ENCODE results near the gene EMC7.
"Not testable (repeated sequence)": the region's sequence is repeated elsewhere in the genome, so short reads cannot be mapped to it uniquely, and the experiment has no call there.

EMC7 gene

DNA sequence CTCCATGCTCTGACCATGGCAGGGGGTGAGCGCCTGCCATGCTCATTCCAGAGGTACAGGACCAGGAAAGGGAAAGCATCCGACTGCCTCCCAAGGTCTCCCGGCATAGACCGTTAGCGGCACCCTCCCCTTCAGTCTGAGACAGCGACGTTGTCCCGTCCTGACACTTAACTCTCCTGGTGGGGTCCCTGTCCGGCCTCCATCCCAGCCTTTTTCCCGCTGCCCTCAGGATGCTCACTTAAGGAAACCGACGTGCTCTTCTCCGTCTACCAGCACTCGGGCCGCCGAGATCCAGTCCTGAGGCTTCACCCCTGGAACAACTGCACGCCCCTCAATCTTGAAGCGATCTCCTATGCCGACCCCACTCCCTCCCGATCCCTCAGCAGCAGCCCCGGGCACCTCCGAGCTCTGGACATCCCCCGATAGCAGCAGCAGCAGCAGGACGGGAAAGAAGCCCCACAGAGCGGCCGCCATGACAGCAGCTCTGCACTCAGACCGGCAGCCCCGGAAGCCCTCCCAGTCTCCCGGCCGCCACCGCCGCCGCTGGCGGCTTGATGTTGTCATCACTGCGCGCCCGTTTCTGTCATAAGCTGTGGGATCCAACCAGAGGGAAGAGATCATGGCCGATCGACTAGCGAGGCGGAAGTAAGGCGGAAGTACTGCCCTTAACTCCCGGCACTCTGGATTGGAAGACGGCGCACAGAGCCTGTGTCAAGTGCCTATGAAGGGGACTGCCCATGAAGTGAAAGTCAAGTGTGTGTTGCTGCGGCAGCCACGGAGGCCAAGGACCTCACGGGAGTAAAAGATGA is at the start of gene EMC7, which contains the start of gene PGBD4:
EMC7 (minus strand) TSS at position 497 of the 809 bp plus-strand sequence; CDS start at position 474, 23 bp downstream.
PGBD4 (plus strand) TSS at position 718 of the 809 bp plus-strand sequence. CDS start 449 bp downstream, outside the sequence.
- peaks cover 6 to 28% (median 22%) of the 10 kb centered on the region in 5 donors for H3K4me1 ChIP-seq (ENCODE audit: control insufficient read depth in 5 of 5, insufficient read depth in 5 of 5, low read length in 5 of 5)
- H3K9me3 ChIP-seq (ENCODE audit: control insufficient read depth in 5 of 5, low read length in 5 of 5) = no peaks in the 10 kb centered on the region
- H3K4me3 ChIP-seq (ENCODE audit: low read depth in 1 of 5, low read length in 5 of 5) = peak within 1 kb of the TSS; percentile 94 to 100 (median 99)
- no peaks in the 10 kb centered on the region for H3K36me3 ChIP-seq (ENCODE audit: control insufficient read depth in 5 of 5, insufficient read depth in 5 of 5, low read length in 5 of 5)
- peak within 1 kb of the TSS; percentile 78 to 99 (median 99) for H3K9ac ChIP-seq (ENCODE audit: low read length in 5 of 5)
- H3K27me3 ChIP-seq (ENCODE audit: control insufficient read depth in 5 of 5, insufficient read depth in 4 of 5, low read length in 5 of 5) = no peaks in the 10 kb centered on the region
- H3K27ac ChIP-seq (ENCODE audit: low read depth, low read length) = peak within 1 kb of the TSS; percentile 89

DNA sequence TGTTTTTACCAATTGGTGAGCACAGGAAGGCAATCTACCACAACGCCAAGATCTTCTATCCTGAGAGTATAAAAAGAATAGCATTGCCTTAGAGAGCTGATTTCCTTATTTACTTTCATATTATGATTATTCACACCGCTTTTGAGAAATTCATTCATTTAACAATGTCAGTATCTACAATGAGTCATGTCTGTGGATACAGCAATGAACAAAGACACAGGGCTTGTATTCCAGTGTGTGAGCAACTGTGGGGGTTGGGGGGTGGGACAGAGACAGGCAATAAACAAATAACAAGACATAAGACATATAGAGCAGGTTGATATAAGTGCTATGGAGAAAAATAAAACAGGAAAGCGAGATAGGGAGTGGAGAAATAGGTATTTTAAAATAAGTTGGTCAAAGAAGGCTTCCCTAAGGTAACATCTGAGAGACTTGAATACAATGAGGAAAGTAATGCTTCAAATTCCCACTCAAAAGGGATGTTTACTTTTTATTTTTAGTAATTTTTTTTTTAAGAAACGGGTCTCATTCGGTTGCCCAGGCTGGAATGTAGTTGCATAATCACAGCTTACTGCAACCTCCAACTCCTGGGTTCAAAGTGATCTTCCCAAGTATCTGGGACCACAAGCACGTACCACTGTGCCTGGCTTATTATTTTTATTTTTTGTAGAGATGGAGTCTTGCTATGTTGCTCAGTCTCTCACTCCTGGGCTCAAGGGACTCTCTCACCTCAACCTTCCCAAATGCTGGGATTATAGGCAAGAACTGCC is 45.9 kb upstream of the EMC7 start:
- H3K4me1 ChIP-seq (ENCODE audit: control insufficient read depth in 5 of 5, insufficient read depth in 5 of 5, low read length in 5 of 5) = peaks cover 0 to 4% (median 0%) of the 10 kb centered on the region in 5 donors
- H3K36me3 ChIP-seq (ENCODE audit: control insufficient read depth in 5 of 5, insufficient read depth in 5 of 5, low read length in 5 of 5) = peaks cover 21 to 66% (median 43%) of the 10 kb centered on the region in 5 donors
- H3K9me3 ChIP-seq (ENCODE audit: control insufficient read depth in 5 of 5, low read length in 5 of 5) = no peaks in the 10 kb centered on the region
- H3K27ac ChIP-seq (ENCODE audit: low read depth, low read length) = no peak overlapping the region
- H3K27me3 ChIP-seq (ENCODE audit: control insufficient read depth in 5 of 5, insufficient read depth in 4 of 5, low read length in 5 of 5) = no peaks in the 10 kb centered on the region
- H3K9ac ChIP-seq (ENCODE audit: low read length in 5 of 5) = peak overlapping the region in 1 of 5 donors; percentile 22
- H3K4me3 ChIP-seq (ENCODE audit: low read depth in 1 of 5, low read length in 5 of 5) = no peak overlapping the region

GRCh38 chr15:34133511-34133910 is 31.8 kb upstream of the EMC7 start:
- Histone ChIP-seq H3K27me3 (ENCODE audit: control insufficient read depth in 5 of 5, insufficient read depth in 4 of 5, low read length in 5 of 5) (no peaks in the 10 kb centered on the region), H3K36me3 (ENCODE audit: control insufficient read depth in 5 of 5, insufficient read depth in 5 of 5, low read length in 5 of 5) (peaks cover 0 to 5% (median 3%) of the 10 kb centered on the region in 5 donors), H3K9ac (ENCODE audit: low read length in 5 of 5) (no peak overlapping the region), H3K4me3 (ENCODE audit: low read depth in 1 of 5, low read length in 5 of 5) (no peak overlapping the region), H3K27ac (ENCODE audit: low read depth, low read length) (no peak overlapping the region), H3K9me3 (ENCODE audit: control insufficient read depth in 5 of 5, low read length in 5 of 5) (no peaks in the 10 kb centered on the region), H3K4me1 (ENCODE audit: control insufficient read depth in 5 of 5, insufficient read depth in 5 of 5, low read length in 5 of 5) (no peaks in the 10 kb centered on the region)

GRCh38 chr15:34132881-34133280 is 31.2 kb upstream of the EMC7 start:
- no peak overlapping the region for H3K4me3 ChIP-seq (ENCODE audit: low read depth in 1 of 5, low read length in 5 of 5)
- no peaks in the 10 kb centered on the region for H3K9me3 ChIP-seq (ENCODE audit: control insufficient read depth in 5 of 5, low read length in 5 of 5)
- H3K27me3 ChIP-seq (ENCODE audit: control insufficient read depth in 5 of 5, insufficient read depth in 4 of 5, low read length in 5 of 5) = no peaks in the 10 kb centered on the region
- H3K4me1 ChIP-seq (ENCODE audit: control insufficient read depth in 5 of 5, insufficient read depth in 5 of 5, low read length in 5 of 5) = no peaks in the 10 kb centered on the region
- peaks cover 0 to 5% (median 0%) of the 10 kb centered on the region in 5 donors for H3K36me3 ChIP-seq (ENCODE audit: control insufficient read depth in 5 of 5, insufficient read depth in 5 of 5, low read length in 5 of 5)
- H3K9ac ChIP-seq (ENCODE audit: low read length in 5 of 5) = no peak overlapping the region
- no peak overlapping the region for H3K27ac ChIP-seq (ENCODE audit: low read depth, low read length)

DNA sequence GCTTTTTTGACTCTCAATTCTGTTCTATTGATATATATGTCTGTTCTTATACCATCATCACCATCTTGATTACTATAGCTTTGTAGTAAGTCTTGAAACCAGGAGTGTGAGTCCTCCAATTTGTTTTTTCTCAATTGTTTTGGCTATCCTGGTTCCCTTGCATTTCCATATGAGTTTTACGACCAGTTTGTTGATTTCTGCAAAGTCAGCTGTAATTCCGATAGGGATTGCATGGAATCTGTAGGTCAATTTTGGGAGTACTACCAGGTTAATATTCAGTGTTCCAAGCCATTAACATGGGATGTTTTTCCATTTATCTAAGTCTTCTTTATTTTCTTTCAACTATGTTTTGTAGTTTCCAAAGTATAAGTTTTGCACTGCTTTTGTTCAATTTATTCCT is 27.2 kb upstream of the EMC7 start:
- Histone ChIP-seq H3K4me1 (ENCODE audit: control insufficient read depth in 5 of 5, insufficient read depth in 5 of 5, low read length in 5 of 5) (no peaks in the 10 kb centered on the region), H3K4me3 (ENCODE audit: low read depth in 1 of 5, low read length in 5 of 5) (no peak overlapping the region), H3K9me3 (ENCODE audit: control insufficient read depth in 5 of 5, low read length in 5 of 5) (no peaks in the 10 kb centered on the region), H3K9ac (ENCODE audit: low read length in 5 of 5) (no peak overlapping the region), H3K27ac (ENCODE audit: low read depth, low read length) (no peak overlapping the region), H3K36me3 (ENCODE audit: control insufficient read depth in 5 of 5, insufficient read depth in 5 of 5, low read length in 5 of 5) (peaks cover 0 to 5% (median 0%) of the 10 kb centered on the region in 5 donors), H3K27me3 (ENCODE audit: control insufficient read depth in 5 of 5, insufficient read depth in 4 of 5, low read length in 5 of 5) (no peaks in the 10 kb centered on the region)

DNA sequence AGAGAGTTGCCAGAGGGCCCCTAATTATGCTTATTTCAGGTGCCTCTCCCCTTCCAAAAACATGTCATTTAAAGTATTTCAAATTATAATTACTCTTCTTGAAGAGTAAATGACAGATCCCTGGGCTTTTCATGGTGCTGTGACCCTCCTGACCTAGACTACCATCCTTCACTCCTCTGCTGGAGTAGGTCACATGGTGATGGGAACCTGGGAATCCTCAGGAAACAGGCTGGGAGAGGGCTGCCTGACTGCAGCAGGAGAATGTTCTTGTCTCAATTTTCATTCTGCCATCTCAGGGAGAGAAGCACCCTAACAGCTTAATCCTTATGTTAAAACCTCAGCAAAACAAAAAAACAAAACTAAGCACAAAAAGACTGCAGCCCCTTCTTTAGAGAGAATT is 24.9 kb upstream of the EMC7 start:
- Histone ChIP-seq H3K4me1 (ENCODE audit: control insufficient read depth in 5 of 5, insufficient read depth in 5 of 5, low read length in 5 of 5) (no peaks in the 10 kb centered on the region), H3K9ac (ENCODE audit: low read length in 5 of 5) (no peak overlapping the region), H3K9me3 (ENCODE audit: control insufficient read depth in 5 of 5, low read length in 5 of 5) (no peaks in the 10 kb centered on the region), H3K27me3 (ENCODE audit: control insufficient read depth in 5 of 5, insufficient read depth in 4 of 5, low read length in 5 of 5) (no peaks in the 10 kb centered on the region), H3K36me3 (ENCODE audit: control insufficient read depth in 5 of 5, insufficient read depth in 5 of 5, low read length in 5 of 5) (no peaks in the 10 kb centered on the region), H3K27ac (ENCODE audit: low read depth, low read length) (no peak overlapping the region), H3K4me3 (ENCODE audit: low read depth in 1 of 5, low read length in 5 of 5) (no peak overlapping the region)

DNA sequence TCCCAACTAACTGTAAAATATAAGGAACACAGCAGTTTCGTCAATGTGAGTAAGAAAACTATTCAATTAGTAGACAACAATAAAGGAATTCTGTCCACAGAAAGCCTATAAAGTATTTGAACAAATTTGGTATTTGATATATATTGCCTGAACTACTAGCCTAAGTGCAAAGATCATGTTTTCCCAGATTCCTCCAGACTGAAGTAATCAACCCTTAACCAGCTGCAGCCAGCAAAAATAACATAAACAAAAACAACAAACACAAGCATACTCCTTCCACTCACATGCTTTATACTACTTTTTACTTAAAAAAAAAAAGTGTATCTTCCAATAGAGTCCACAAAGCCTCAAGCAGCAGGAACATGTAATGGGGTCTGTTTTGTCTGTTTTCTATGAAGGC is 24.3 kb upstream of the EMC7 start:
- no peak overlapping the region for H3K4me3 ChIP-seq (ENCODE audit: low read depth in 1 of 5, low read length in 5 of 5)
- H3K27me3 ChIP-seq (ENCODE audit: control insufficient read depth in 5 of 5, insufficient read depth in 4 of 5, low read length in 5 of 5) = no peaks in the 10 kb centered on the region

GRCh38 chr15:34124651-34125050 is 23.0 kb upstream of the EMC7 start:
- Histone ChIP-seq H3K27me3 (ENCODE audit: control insufficient read depth in 5 of 5, insufficient read depth in 4 of 5, low read length in 5 of 5) (no peaks in the 10 kb centered on the region), H3K4me1 (ENCODE audit: control insufficient read depth in 5 of 5, insufficient read depth in 5 of 5, low read length in 5 of 5) (no peaks in the 10 kb centered on the region), H3K27ac (ENCODE audit: low read depth, low read length) (no peak overlapping the region), H3K4me3 (ENCODE audit: low read depth in 1 of 5, low read length in 5 of 5) (no peak overlapping the region), H3K36me3 (ENCODE audit: control insufficient read depth in 5 of 5, insufficient read depth in 5 of 5, low read length in 5 of 5) (no peaks in the 10 kb centered on the region), H3K9me3 (ENCODE audit: control insufficient read depth in 5 of 5, low read length in 5 of 5) (no peaks in the 10 kb centered on the region), H3K9ac (ENCODE audit: low read length in 5 of 5) (no peak overlapping the region)

More for the DNA sequence above, 24.3 kb upstream of the EMC7 start:
- Histone ChIP-seq H3K36me3 (ENCODE audit: control insufficient read depth in 5 of 5, insufficient read depth in 5 of 5, low read length in 5 of 5) (no peaks in the 10 kb centered on the region), H3K4me1 (ENCODE audit: control insufficient read depth in 5 of 5, insufficient read depth in 5 of 5, low read length in 5 of 5) (no peaks in the 10 kb centered on the region), H3K27ac (ENCODE audit: low read depth, low read length) (no peak overlapping the region), H3K9ac (ENCODE audit: low read length in 5 of 5) (no peak overlapping the region), H3K9me3 (ENCODE audit: control insufficient read depth in 5 of 5, low read length in 5 of 5) (no peaks in the 10 kb centered on the region)

DNA sequence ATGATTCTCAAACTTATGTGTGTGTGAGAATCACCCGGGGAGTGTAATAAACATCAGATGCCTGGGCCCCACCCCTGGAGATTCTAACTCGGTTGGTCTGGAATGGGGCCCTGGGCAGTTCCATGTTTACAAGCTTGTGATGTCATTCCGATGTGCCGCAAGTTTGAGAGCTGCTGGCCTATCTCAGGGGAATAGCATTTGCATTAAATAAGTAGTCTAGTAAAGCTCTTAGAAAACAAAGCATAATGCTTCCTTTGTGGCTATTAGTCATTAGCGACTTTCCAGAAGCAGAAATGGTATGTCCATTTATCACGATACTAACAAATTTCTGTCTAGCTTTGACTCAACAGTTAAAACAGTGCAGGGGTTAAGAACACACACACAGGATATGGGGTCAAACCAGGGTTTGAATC is 21.1 kb upstream of the EMC7 start:
- no peaks in the 10 kb centered on the region for H3K36me3 ChIP-seq (ENCODE audit: control insufficient read depth in 5 of 5, insufficient read depth in 5 of 5, low read length in 5 of 5)
- no peaks in the 10 kb centered on the region for H3K4me1 ChIP-seq (ENCODE audit: control insufficient read depth in 5 of 5, insufficient read depth in 5 of 5, low read length in 5 of 5)
- no peak overlapping the region for H3K27ac ChIP-seq (ENCODE audit: low read depth, low read length)
- no peaks in the 10 kb centered on the region for H3K9me3 ChIP-seq (ENCODE audit: control insufficient read depth in 5 of 5, low read length in 5 of 5)
- H3K27me3 ChIP-seq (ENCODE audit: control insufficient read depth in 5 of 5, insufficient read depth in 4 of 5, low read length in 5 of 5) = peaks cover 0 to 3% (median 0%) of the 10 kb centered on the region in 5 donors
- no peak overlapping the region for H3K9ac ChIP-seq (ENCODE audit: low read length in 5 of 5)
- H3K4me3 ChIP-seq (ENCODE audit: low read depth in 1 of 5, low read length in 5 of 5) = no peak overlapping the region

- not testable (repeated sequence) for H3K27ac ChIP-seq (ENCODE audit: low read depth, low read length); H3K4me3 ChIP-seq (ENCODE audit: low read depth in 1 of 5, low read length in 5 of 5); H3K9ac ChIP-seq (ENCODE audit: low read length in 5 of 5); H3K9me3 ChIP-seq (ENCODE audit: control insufficient read depth in 5 of 5, low read length in 5 of 5); H3K4me1 ChIP-seq (ENCODE audit: control insufficient read depth in 5 of 5, insufficient read depth in 5 of 5, low read length in 5 of 5); H3K27me3 ChIP-seq (ENCODE audit: control insufficient read depth in 5 of 5, insufficient read depth in 4 of 5, low read length in 5 of 5); H3K36me3 ChIP-seq (ENCODE audit: control insufficient read depth in 5 of 5, insufficient read depth in 5 of 5, low read length in 5 of 5)
These were observed 20.1 kb upstream of the EMC7 start for GRCh38 chr15:34121786-34122185.

Data from subcutaneous abdominal adipose tissue (tissue), 5 donors.